Spleen (tissue), 7 donors: ENCODE data around the gene HLA-F.

Experiments used
- POLR2AphosphoS5 ChIP-seq, 3 donors: sonication (generic); formaldehyde crosslinking; IDR thresholded peaks; one replicate each; pipeline ENCODE4 v1.5.1; 2017; ENCODE audit warnings: antibody characterized with exemption in 3 of 3
- TF ChIP-seq, protein P1 (sequence below), 11 experiments: fragments of 200-600 bp in 7 of 11; fragments of 450-650 bp in 4 of 11; sonication (generic) in 4 of 11; IDR thresholded peaks in 8 of 11; conservative IDR thresholded peaks in 3 of 11; 1 replicate in 7 of 11; 2 replicates in 4 of 11; pipeline versions ENCODE4 v1.4.0 to v1.8.0; 2016 to 2021; ENCODE audit warnings: antibody characterized with exemption in 11 of 11, inconsistent platforms in 4 of 11, mild to moderate bottlenecking in 1 of 11
- donor health status: DM: no; HTN: no; CAD: no; lungs with moderate emphysema.
- donor health status: DM: no; HTN: no; CAD: no.
- donor health status: DM: no; HTN: no; CAD: no.

DNA sequence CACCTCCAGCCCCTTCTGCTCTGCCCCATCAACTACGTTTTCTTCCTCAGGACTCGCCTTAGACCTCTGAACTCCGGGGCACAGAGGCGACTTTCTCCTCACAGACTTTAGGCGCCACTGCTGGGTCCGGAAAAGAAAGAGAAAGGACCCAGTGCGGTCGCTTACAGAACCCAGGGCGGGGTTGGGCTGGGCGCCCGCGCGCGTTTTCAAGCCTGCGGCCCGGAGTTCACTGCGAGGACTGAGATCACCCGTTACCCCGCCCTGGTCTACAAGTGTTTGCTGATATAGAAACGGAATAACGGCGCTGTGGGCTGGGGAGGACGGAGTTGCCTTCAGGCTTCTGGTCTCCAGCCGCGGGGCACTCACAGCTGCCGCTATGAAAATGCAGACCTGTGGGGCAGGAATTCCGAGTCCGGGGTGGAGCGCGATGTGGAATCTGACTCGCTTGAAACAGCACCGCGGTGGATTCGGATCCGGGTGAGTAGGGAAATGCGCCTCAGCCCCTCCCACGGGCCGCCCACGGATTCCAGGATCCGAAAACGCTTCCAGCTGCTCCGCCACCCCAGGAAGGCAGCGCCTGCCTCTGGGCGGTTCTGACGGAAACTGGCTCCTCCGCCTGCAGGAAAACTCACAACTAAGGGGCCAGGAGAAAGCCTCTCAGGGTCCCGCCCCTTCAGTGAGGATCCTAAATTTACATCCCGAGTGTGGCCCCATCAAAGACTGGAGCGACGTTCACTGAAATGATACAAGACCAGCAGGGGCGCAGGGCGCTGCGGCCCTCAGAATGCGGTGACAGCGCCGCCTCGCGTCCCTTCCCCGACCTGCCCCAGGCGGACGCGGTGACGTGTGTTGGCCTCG, 29.4 kb downstream of the HLA-F start:
- peak; percentile 85 to 90 (median 89) for TF ChIP-seq POLR2AphosphoS5 (IDR thresholded peaks at IDR 0.05)
- TF ChIP-seq, protein P1, sequence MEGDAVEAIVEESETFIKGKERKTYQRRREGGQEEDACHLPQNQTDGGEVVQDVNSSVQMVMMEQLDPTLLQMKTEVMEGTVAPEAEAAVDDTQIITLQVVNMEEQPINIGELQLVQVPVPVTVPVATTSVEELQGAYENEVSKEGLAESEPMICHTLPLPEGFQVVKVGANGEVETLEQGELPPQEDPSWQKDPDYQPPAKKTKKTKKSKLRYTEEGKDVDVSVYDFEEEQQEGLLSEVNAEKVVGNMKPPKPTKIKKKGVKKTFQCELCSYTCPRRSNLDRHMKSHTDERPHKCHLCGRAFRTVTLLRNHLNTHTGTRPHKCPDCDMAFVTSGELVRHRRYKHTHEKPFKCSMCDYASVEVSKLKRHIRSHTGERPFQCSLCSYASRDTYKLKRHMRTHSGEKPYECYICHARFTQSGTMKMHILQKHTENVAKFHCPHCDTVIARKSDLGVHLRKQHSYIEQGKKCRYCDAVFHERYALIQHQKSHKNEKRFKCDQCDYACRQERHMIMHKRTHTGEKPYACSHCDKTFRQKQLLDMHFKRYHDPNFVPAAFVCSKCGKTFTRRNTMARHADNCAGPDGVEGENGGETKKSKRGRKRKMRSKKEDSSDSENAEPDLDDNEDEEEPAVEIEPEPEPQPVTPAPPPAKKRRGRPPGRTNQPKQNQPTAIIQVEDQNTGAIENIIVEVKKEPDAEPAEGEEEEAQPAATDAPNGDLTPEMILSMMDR (IDR thresholded peaks at IDR 0.05 in 8 of 11, conservative IDR thresholded peaks at IDR 0.05 in 3 of 11) = peak; percentile 95 to 100 (median 96)
